ENCODE results near the gene CYP2C19.
"Not testable (repeated sequence)": the region's sequence is repeated elsewhere in the genome, so short reads cannot be mapped to it uniquely, and the experiment has no call there.

CYP2C19 gene

DNA sequence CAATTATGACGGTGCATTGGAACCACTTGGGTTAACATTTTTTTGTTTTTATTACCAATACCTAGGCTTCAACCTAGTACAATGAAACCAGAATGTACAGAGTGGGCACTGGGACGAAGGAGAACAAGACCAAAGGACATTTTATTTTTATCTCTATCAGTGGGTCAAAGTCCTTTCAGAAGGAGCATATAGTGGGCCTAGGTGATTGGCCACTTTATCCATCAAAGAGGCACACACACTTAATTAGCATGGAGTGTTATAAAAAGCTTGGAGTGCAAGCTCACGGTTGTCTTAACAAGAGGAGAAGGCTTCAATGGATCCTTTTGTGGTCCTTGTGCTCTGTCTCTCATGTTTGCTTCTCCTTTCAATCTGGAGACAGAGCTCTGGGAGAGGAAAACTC, at the start of gene CYP2C19:
Gene CYP2C19, plus strand, starts transcription at position 289 of the 400 bp plus-strand sequence. Its CDS starts 25 bp downstream, at position 314.
- no peak for DNase-seq (ENCODE audit: low spot score)

- no peak for DNase-seq (ENCODE audit: low spot score)
Observed at GRCh38 chr10:94725871-94726270, 36.6 kb upstream of the CYP2C19 start.

DNA sequence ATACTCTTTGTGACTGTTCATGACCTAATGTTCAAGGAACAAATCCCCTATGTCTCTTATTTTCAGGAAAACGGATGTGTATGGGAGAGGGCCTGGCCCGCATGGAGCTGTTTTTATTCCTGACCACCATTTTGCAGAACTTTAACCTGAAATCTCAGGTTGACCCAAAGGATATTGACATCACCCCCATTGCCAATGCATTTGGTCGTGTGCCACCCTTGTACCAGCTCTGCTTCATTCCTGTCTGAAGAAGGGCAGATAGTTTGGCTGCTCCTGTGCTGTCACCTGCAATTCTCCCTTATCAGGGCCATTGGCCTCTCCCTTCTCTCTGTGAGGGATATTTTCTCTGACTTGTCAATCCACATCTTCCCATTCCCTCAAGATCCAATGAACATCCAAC, 27.3 kb upstream of the CYP2C19 start:
- DNase-seq (ENCODE audit: low spot score) = no peak

- DNase-seq (ENCODE audit: low spot score) = no peak
Observed at GRCh38 chr10:94738588-94738987, 23.9 kb upstream of the CYP2C19 start.

GRCh38 chr10:94747137-94747536, 15.3 kb upstream of the CYP2C19 start:
- DNase-seq (ENCODE audit: low spot score) = no peak

DNA sequence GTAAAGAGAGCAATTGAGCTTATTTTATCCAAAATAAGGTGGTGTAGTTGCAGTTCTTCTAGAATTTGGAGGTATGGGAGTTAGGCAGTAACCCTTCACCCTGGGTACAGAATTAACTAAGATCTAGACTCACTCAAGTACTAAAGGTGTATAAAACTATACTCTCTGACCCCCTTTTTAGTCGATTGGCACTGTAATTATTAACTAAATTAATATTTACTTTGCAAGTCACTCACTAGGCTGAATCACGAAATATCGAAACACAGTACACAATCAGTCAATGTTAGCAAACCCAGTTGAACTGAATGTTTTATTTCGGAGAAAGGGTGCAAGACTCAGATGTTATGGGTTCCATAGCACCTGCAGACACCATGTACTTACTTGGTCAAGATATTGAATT, 14.6 kb upstream of the CYP2C19 start:
- DNase-seq (ENCODE audit: low spot score) = no peak

DNA sequence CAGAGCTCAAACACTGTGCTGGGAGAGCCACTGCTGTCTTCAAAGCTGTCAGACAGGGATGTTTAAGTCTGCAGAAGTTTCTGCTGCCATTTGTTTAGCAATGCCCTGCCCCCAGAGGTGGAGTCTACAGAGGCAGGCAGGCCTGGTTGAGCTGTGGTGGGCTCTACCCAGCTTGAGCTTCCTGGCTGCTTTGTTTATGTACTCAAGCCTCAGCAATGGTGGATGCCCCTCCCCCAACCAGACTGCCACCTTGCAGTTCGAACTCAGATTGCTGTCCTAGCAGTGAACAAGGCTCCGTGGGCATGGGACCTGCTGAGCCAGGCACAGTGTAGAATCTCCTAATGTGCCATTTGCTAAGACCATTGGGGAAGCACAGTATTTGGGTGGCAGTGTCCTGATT, 4.6 kb upstream of the CYP2C19 start:
- no peak for DNase-seq (ENCODE audit: low spot score)

DNA sequence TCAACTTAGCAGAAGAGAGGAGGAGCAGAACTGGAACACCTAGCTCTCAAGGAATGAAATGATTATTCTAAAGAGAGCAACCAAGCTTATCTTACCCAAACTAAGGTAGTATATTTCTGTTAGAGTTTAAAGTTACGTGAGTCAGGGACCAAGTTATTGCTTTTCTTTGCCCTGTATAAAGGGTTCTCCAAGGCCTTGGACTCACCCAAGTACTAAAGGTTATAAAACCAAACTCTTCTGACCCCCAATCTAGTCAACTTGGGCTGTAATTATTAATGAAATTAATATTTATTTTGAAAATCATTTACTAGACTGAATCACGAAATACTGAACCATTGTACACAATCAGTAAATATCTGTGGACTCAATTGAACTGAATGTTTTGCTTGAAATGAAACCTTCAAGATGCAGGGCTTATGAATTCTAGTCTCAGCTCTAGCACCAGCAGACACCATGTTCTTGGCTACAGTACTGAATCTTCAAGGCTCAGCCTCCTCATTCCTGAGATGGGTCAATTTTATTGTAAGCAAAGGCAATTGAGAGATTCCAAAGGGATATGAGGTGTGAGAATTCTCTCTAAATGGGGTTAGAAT, 1.8 kb upstream of the CYP2C19 start:
- DNase-seq (ENCODE audit: low spot score) = no peak

- not testable (repeated sequence) for DNase-seq (ENCODE audit: low spot score)
Observed at GRCh38 chr10:94775425-94775824, 12.9 kb downstream of the CYP2C19 start.

DNA sequence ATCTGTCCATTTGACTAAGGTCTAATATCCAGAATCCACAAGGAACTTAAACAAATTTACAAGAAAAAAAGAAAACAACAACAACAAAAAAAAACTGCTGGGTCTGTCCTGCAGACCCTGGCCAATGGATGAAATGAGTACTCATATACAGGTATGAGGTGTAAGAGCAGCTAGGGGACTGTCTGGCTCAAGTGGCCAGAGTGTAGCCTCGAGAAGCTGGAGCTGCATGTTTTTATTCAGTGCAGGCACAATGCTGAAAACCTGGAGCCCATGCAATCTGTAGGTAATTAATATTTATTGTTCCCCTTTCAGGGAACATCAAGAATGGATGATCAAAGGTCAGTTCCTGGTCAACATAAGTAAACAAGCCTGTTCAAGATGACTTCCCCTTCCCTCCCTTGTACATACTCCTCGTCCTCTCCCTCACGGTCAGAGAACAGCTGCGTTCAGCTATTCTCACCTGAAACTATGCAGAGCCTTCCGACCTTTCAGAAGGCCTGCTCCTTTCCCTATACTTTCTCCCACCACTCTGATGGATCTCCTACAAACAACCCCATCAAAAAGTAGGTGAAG, 15.5 kb downstream of the CYP2C19 start:
- no peak for DNase-seq (ENCODE audit: low spot score)

- no peak for DNase-seq (ENCODE audit: low spot score)
Observed at GRCh38 chr10:94780844-94781243, 18.4 kb downstream of the CYP2C19 start.

DNA sequence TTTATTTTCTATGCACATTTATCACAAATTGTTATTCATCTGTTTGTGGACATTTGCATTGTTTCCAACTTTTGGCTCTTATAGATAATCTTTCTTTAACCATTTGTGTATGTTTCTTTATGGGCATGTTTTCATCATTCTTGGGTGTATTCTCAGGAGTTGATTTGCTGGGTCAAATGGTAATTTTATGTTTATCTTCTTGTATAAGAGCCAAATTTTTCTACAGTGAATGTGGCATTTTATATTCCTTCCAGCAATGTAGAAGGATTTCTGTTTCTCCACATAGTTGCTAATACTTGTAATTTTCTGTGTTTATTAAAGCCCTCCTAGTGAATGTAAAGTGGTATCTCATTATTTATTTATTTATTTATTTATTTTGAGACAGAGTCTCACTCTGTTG, 21.8 kb downstream of the CYP2C19 start:
- DNase-seq (ENCODE audit: low spot score) = no peak

DNA sequence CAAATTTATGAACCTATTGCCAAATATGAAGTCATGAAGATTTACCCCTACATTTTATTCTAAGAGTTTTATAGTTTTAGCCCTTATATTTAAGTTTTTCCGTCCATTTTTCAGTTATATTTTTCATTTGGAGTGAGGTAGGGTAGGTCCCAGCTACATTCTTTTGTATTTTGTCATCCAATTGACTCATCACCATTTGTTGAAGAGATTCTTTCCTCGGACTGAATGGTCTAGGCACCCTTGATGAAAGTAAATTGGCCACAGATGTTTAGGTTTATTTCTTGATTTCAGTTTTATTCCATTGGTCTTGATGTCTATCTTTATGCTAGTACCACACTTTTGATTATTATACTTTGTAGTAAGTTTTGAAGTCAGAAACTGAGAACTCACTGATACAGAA, 22.7 kb downstream of the CYP2C19 start:
- no peak for DNase-seq (ENCODE audit: low spot score)

DNA sequence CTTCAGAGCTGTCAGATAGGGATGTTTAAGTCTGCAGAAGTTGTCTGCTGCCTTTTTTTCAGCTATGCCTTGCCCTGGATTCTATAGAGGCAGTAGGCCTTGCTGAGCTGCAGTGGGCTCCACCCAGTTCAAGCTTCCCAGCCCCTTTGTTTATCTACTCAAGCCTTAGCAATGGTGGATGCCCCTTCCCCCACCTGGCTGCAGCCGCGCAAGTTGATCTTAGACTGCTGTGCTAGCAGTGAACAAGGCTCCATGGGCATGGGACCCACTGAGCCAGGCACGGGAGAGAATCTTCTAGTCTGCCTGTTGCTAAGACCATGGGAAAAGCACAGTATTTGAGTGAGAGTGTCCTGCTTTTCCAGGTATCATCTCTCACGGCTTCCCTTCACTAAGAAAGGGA, 38.1 kb downstream of the CYP2C19 start:
- not testable (repeated sequence) for DNase-seq (ENCODE audit: low spot score)

DNA sequence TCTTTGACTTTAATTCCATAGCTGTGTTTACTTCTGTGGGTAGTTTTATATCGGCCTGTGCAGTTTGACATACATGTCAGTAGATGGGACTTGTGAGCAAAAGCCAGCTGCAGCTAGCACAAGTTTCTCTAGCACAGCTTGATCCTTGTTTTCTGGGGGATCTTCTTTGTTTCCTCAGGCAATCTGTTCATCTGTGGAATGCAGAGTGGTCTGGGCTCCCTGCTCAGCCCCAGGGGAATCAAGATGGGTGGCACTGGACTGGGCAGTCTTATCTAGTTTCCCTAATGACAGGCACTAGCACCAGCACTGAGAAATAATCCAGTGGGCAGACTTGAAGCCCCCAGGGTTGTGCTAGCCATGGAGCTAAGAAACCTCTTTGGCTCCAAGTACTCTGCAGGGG, 40.8 kb downstream of the CYP2C19 start:
- DNase-seq (ENCODE audit: low spot score) = no peak

DNA sequence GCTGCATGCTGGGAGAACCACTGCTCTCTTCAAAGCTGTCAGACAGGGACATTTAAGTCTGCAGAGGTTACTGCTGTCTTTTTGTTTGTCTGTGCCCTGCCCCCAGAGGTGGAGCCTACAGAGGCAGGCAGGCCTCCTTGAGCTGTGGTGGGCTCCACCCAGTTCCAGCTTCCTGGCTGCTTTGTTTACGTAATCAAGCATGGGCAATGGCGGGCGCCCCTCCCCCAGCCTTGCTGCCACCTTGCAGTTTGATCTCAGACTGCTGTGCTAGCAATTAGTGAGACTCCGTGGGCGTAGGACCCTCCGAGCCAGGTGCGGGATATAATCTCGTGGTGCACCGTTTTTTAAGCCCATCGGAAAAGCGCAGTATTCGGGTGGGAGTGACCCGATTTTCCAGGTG, 67.5 kb downstream of the CYP2C19 start:
- not testable (repeated sequence) for DNase-seq (ENCODE audit: low spot score)

- no peak for DNase-seq (ENCODE audit: low spot score)
Observed at GRCh38 chr10:94846204-94846603, 83.7 kb downstream of the CYP2C19 start.

GRCh38 chr10:94850766-94851165, 88.3 kb downstream of the CYP2C19 start:
- DNase-seq (ENCODE audit: low spot score) = no peak

- DNase-seq (ENCODE audit: low spot score) = no peak
Observed at GRCh38 chr10:94851263-94851662, 88.8 kb downstream of the CYP2C19 start.

- no peak for DNase-seq (ENCODE audit: low spot score)
Observed at GRCh38 chr10:94852438-94852837, 90.0 kb downstream of the CYP2C19 start.

GRCh38 chr10:94853065-94853464, 90.6 kb downstream of the CYP2C19 start:
- no peak for DNase-seq (ENCODE audit: low spot score)

- no peak for DNase-seq (ENCODE audit: low spot score)
Observed at GRCh38 chr10:94858005-94858404, 95.5 kb downstream of the CYP2C19 start.

GRCh38 chr10:94859086-94859485, 96.6 kb downstream of the CYP2C19 start:
- no peak for DNase-seq (ENCODE audit: low spot score)

DNA sequence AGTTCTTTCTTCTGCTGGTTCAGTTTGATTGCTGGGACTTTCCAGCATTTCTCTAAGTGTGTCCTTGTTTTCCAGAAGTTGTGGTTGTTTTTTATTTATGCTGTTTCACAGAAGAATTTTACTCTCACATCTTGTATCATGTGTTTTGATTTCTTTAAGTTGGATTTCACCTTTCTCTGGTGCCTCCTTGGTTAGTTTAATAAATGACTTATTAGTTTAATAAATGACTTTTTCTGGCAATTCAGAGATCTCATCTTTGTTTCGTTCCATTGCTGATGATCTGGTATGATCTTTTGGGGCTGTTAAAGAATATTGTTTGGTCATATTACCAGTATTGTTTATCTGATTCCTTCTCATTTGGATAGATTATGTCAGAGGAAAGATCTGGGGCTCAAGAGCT, 116.2 kb downstream of the CYP2C19 start:
- no peak for DNase-seq (ENCODE audit: low spot score)
